HG03342 (cell line): ENCODE measurements around the gene SPEM1.

Experiments
- ATAC-seq: cut with Tn5 transposase; IDR thresholded peaks from one replicate; pipeline ENCODE4 v1.9.1; 2021; ENCODE audit warnings: mild to moderate bottlenecking, moderate library complexity; ENCODE audit not compliant: unreplicated experiment

SPEM1 gene

GRCh38 chr17:7419819-7420610 is at the start of gene SPEM1:
SPEM1 (plus strand) TSS chr17:7420324; CDS start chr17:7420385, 61 bp downstream.
- no peak for ATAC-seq

- ATAC-seq: no peak
These were observed 49.3 kb upstream of the SPEM1 start for GRCh38 chr17:7370853-7371252.

GRCh38 chr17:7374353-7374752 is 45.8 kb upstream of the SPEM1 start:
- no peak for ATAC-seq

GRCh38 chr17:7379134-7379533 is 41.0 kb upstream of the SPEM1 start:
- no peak for ATAC-seq

- ATAC-seq: no peak
These were observed 39.8 kb upstream of the SPEM1 start for GRCh38 chr17:7380321-7380720.

- ATAC-seq: no peak
These were observed 39.1 kb upstream of the SPEM1 start, which contains the start of gene TNK1 for GRCh38 chr17:7380855-7381683. TNK1 (plus strand) TSS chr17:7381089; CDS start chr17:7382927, 1,838 bp downstream.

- ATAC-seq: no peak
These were observed 37.2 kb upstream of the SPEM1 start for GRCh38 chr17:7382901-7383300.

- ATAC-seq: no peak
These were observed 36.8 kb upstream of the SPEM1 start for GRCh38 chr17:7383371-7383741.

- ATAC-seq: no peak
These were observed 36.2 kb upstream of the SPEM1 start for GRCh38 chr17:7383742-7384488.

GRCh38 chr17:7384489-7385081 is 35.5 kb upstream of the SPEM1 start:
- no peak for ATAC-seq

GRCh38 chr17:7388856-7389255 is 31.3 kb upstream of the SPEM1 start:
- no peak for ATAC-seq

- no peak for ATAC-seq
These were observed 29.9 kb upstream of the SPEM1 start for GRCh38 chr17:7389924-7390910.

- no peak for ATAC-seq
These were observed 28.8 kb upstream of the SPEM1 start for GRCh38 chr17:7391307-7391706.

- no peak for ATAC-seq
These were observed 27.2 kb upstream of the SPEM1 start for GRCh38 chr17:7392696-7393612.

- peak; percentile 39 for ATAC-seq
These were observed 26.3 kb upstream of the SPEM1 start for GRCh38 chr17:7393613-7394451.

- ATAC-seq: peak; percentile 72
These were observed 25.5 kb upstream of the SPEM1 start, which contains the start of gene PLSCR3 for GRCh38 chr17:7394452-7395191. PLSCR3 (minus strand) TSS chr17:7394525; CDS start chr17:7394110, 415 bp downstream.

GRCh38 chr17:7396147-7396546 is 24.0 kb upstream of the SPEM1 start:
- no peak for ATAC-seq
